Testis (tissue), 3 donors: ENCODE measurements around the gene ZMYND10. TPM values are rescaled to one million over a fixed set of nuclear protein-coding genes. Genes with fewer than 3 reads are reported as not detected.

ENCODE experiments used
- DNase-seq: peaks from one replicate; pipeline ENCODE4 v3.0.0-alpha.2; 2019
- H3K27ac ChIP-seq, 2 donors: fragments of 200-600 bp; sonication (generic); one replicate each; pipeline ENCODE4 v1.5.1; 2019
- H3K27me3 ChIP-seq: fragments of 200-600 bp; sonication (generic); one replicate; pipeline ENCODE4 v1.5.1; 2019
- H3K36me3 ChIP-seq: fragments of 200-600 bp; sonication (generic); one replicate; pipeline ENCODE4 v1.5.1; 2017; ENCODE audit warnings: low read depth; ENCODE audit errors: missing control alignments
- H3K4me1 ChIP-seq: fragments of 200-600 bp; sonication (generic); one replicate; pipeline ENCODE4 v1.5.1; 2019
- H3K4me3 ChIP-seq, 2 donors: fragments of 200-600 bp; sonication (generic); one replicate each; pipeline ENCODE4 v1.5.1; 2017 to 2019
- H3K9me3 ChIP-seq: fragments of 200-600 bp; sonication (generic); one replicate; pipeline ENCODE4 v1.5.1; 2017
- CTCF ChIP-seq, 3 experiments: fragments of 450-650 bp in 2 of 3; fragments of 200-600 bp in 1 of 3; sonication (generic) in 1 of 3; IDR thresholded peaks; one replicate each; pipeline ENCODE4 v1.5.1; 2016 to 2019; ENCODE audit warnings: antibody characterized with exemption in 3 of 3, mild to moderate bottlenecking in 2 of 3, moderate library complexity in 1 of 3
- POLR2A ChIP-seq: fragments of 450-650 bp; IDR thresholded peaks from one replicate; pipeline ENCODE4 v1.6.1; 2017; ENCODE audit warnings: antibody characterized with exemption, mild to moderate bottlenecking, moderate library complexity
- WGBS, 2 donors: methylation state at CpG; one replicate each; pipeline ENCODE4 v1.1.5; 2018; 5-methylcytosine and 5-hydroxymethylcytosine counted together
- intact Hi-C: fragments of 100-400 bp; cut with DNase I; formaldehyde crosslinking; loops from one replicate; pipeline ENCODE4 v1.15.1; 2023; ENCODE audit warnings: low total_unique reads
- polyA plus RNA-seq: library from polyadenylated mRNA; stranded (reverse); fragments of 350-450 nt; fragmentation: Illumina TruSeq; extraction: RNeasy Lipid Tissue Mini Kit (QIAGEN cat#74804); gene quantifications from one replicate; pipeline ENCODE4 v1.2.3, GENCODE V29; 2014; ENCODE audit warnings: low read depth, low replicate concordance; ENCODE audit not compliant: insufficient read depth
- total RNA-seq, 2 donors: library from RNA; depleted of rRNA; stranded (reverse); fragments of >200 nt; gene quantifications; one replicate each; pipeline ENCODE4 v1.2.3, GENCODE V29; 2016

ZMYND10 gene
- total and polyA plus RNA-seq, 3 donors from 2014 or later, result 241 to 763 (median 335) TPM

DNA sequence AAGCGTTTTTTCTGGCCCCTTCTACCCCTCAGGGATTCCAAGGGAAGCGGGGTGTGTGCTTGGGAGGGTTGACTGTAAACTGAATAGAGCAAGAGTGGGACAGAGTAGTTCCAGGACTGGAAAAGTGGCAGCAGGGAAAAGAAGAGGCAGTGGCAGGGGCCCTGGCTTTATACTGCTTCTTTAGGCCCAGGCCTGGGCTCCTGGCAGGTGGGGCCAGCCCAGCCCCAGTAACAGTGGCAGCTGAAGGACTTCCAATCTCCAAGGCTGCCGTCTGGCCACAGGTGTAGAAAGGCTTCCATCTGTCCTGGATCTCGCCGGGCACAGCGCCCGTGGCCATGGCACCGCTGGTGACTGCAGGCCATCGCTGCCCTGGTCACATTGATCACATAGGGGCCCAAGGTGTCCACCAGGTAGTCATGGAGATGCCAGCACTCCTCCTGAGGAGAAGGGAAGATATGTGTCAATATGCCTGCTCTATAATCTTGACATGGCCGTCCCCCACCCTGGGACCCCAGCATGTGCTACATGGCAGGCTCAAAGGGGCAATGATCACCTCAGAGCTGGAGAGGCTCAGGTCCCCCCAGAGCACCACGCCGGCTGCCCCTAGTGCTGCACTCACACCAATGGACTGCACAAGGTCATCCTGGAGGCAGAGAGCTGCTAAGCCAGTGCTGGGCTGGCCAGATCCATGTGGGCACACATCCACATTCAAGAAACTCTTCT lies 52.3 kb downstream of the ZMYND10 start:
- intact Hi-C loops, result no loop called here
- Histone ChIP-seq H3K4me3 (peak overlapping the region in 1 of 2 donors; percentile 77), H3K27ac (peak overlapping the region in 1 of 2 donors; percentile 37), H3K36me3 (no peaks in the 10 kb centered on the region), H3K27me3 (no peaks in the 10 kb centered on the region), H3K9me3 (no peaks in the 10 kb centered on the region), H3K4me1 (peaks cover 22% of the 10 kb centered on the region)
- no peak for DNase-seq
- 53 to 80% methylated on average over 4 to 10 of the region's 12 CpGs for WGBS, 2 donors
- no peak for TF ChIP-seq POLR2A
- no peak for TF ChIP-seq CTCF (IDR thresholded peaks at IDR 0.05)

GRCh38 chr3:50292159-50293078 lies 53.1 kb downstream of the ZMYND10 start, which contains the start of gene IFRD2:
TSS of gene IFRD2 (minus strand) at chr3:50292429. CDS start at chr3:50292274, 155 bp downstream.
- DNase-seq, result peak; percentile 99
- 1 to 6% methylated on average over 9 to 49 of the region's 67 CpGs for WGBS, 2 donors
- Histone ChIP-seq H3K9me3 (no peaks in the 10 kb centered on the region), H3K36me3 (no peaks in the 10 kb centered on the region), H3K4me3 (peak within 1 kb of the TSS; percentile 77 to 91), H3K27ac (peak within 1 kb of the TSS; percentile 47 to 80), H3K4me1 (peaks cover 20% of the 10 kb centered on the region), H3K27me3 (no peaks in the 10 kb centered on the region)
- intact Hi-C loops, result no loop called here
- no peak for TF ChIP-seq POLR2A
- TF ChIP-seq CTCF (IDR thresholded peaks at IDR 0.05), result no peak

Other genes starting within 250 kb of the ZMYND10 start
- gene SEMA3F, start 190.4 kb downstream of the ZMYND10 start, total RNA-seq, result 1 to 10 TPM; 6.9 to 8.3 TPM
- gene SEMA3F, start 190.4 kb downstream of the ZMYND10 start, polyA plus RNA-seq, result 7.5 TPM
- gene GNAT1, start 154.1 kb downstream of the ZMYND10 start, total RNA-seq, result 1 to 10 TPM in 1 of 2 donors, under 1 TPM in 1; 0.93 to 1.2 TPM
- gene GNAT1, start 154.1 kb downstream of the ZMYND10 start, polyA plus RNA-seq, result 2.3 TPM
- 1 to 10 TPM; 4.3 to 5.4 TPM for gene SLC38A3, start 140.5 kb downstream of the ZMYND10 start, total RNA-seq
- 3.4 TPM for gene SLC38A3, start 140.5 kb downstream of the ZMYND10 start, polyA plus RNA-seq
- 100 to 1,000 TPM; 239 to 343 TPM for gene GNAI2, start 109.5 kb downstream of the ZMYND10 start, total RNA-seq
- 238 TPM for gene GNAI2, start 109.5 kb downstream of the ZMYND10 start, polyA plus RNA-seq
- gene SEMA3B, start 76.6 kb downstream of the ZMYND10 start, total RNA-seq, result 10 to 100 TPM; 12.9 to 26.7 TPM
- gene SEMA3B, start 76.6 kb downstream of the ZMYND10 start, polyA plus RNA-seq, result 30.2 TPM
- 1 to 10 TPM; 1.5 to 3.2 TPM for gene LSMEM2, start 66.6 kb downstream of the ZMYND10 start, total RNA-seq
- gene LSMEM2, start 66.6 kb downstream of the ZMYND10 start, polyA plus RNA-seq, result 2.6 TPM
- 10 to 100 TPM; 55.3 to 60.9 TPM for gene IFRD2, start 53.3 kb downstream of the ZMYND10 start, total RNA-seq
- 42.3 TPM for gene IFRD2, start 53.3 kb downstream of the ZMYND10 start, polyA plus RNA-seq
- gene HYAL3, start 46.3 kb downstream of the ZMYND10 start, total RNA-seq, result 10 to 100 TPM; 13.8 to 25.2 TPM
- 27.9 TPM for gene HYAL3, start 46.3 kb downstream of the ZMYND10 start, polyA plus RNA-seq
- 10 to 100 TPM; 37.9 to 79.4 TPM for gene NAA80, start 46.3 kb downstream of the ZMYND10 start, total RNA-seq
- 72.4 TPM for gene NAA80, start 46.3 kb downstream of the ZMYND10 start, polyA plus RNA-seq
- 1 to 10 TPM; 2.7 to 3.2 TPM for gene HYAL1, start 42.2 kb downstream of the ZMYND10 start, total RNA-seq
- gene HYAL1, start 42.2 kb downstream of the ZMYND10 start, polyA plus RNA-seq, result 3.7 TPM
- 100 to 1,000 TPM in 1 of 2 donors, 10 to 100 TPM in 1; 90.9 to 111 TPM for gene HYAL2, start 23.0 kb downstream of the ZMYND10 start, total RNA-seq
- gene HYAL2, start 23.0 kb downstream of the ZMYND10 start, polyA plus RNA-seq, result 58.6 TPM
- gene TUSC2, start 17.5 kb downstream of the ZMYND10 start, total RNA-seq, result 10 to 100 TPM; 32.7 to 44.5 TPM
- gene TUSC2, start 17.5 kb downstream of the ZMYND10 start, polyA plus RNA-seq, result 43.4 TPM
- 10 to 100 TPM; 50.0 to 52.2 TPM for gene RASSF1, start 4.9 kb downstream of the ZMYND10 start, total RNA-seq
- 60.1 TPM for gene RASSF1, start 4.9 kb downstream of the ZMYND10 start, polyA plus RNA-seq
- gene NPRL2, start 5.0 kb upstream of the ZMYND10 start, total RNA-seq, result 10 to 100 TPM; 26.9 to 29.2 TPM
- 28.0 TPM for gene NPRL2, start 5.0 kb upstream of the ZMYND10 start, polyA plus RNA-seq
- gene CYB561D2, start 5.1 kb upstream of the ZMYND10 start, total RNA-seq, result 10 to 100 TPM; 18.9 to 21.1 TPM
- 16.0 TPM for gene CYB561D2, start 5.1 kb upstream of the ZMYND10 start, polyA plus RNA-seq
- gene TMEM115, start 13.8 kb upstream of the ZMYND10 start, total RNA-seq, result 10 to 100 TPM; 63.2 to 72.4 TPM
- gene TMEM115, start 13.8 kb upstream of the ZMYND10 start, polyA plus RNA-seq, result 37.6 TPM
- gene CACNA2D2, start 157.9 kb upstream of the ZMYND10 start, total RNA-seq, result 10 to 100 TPM; 16.1 to 19.3 TPM
- 15.9 TPM for gene CACNA2D2, start 157.9 kb upstream of the ZMYND10 start, polyA plus RNA-seq
- 10 to 100 TPM; 21.0 to 28.8 TPM for gene C3orf18, start 222.0 kb upstream of the ZMYND10 start, total RNA-seq
- 14.9 TPM for gene C3orf18, start 222.0 kb upstream of the ZMYND10 start, polyA plus RNA-seq
- 10 to 100 TPM; 12.8 to 13.1 TPM for gene HEMK1, start 223.8 kb upstream of the ZMYND10 start, total RNA-seq
- gene HEMK1, start 223.8 kb upstream of the ZMYND10 start, polyA plus RNA-seq, result 25.7 TPM